Endothelial cell of umbilical vein (primary cell): ENCODE data around the gene CTXND1.

Experiments
- CTCF ChIP-seq, 2 donors: IDR thresholded peaks; 1 replicate in 1 of 2; 2 replicates in 1 of 2; pipeline ENCODE4 v1.5.1; 2011; ENCODE audit warnings: low read length in 2 of 2, mild to moderate bottlenecking in 2 of 2, moderate library complexity in 2 of 2, control low read depth in 1 of 2, inconsistent platforms in 1 of 2, low read depth in 1 of 2; ENCODE audit not compliant: insufficient read depth in 1 of 2; ENCODE audit errors: extremely low read depth in 1 of 2
- EZH2 ChIP-seq: IDR thresholded peaks from 2 replicates; pipeline ENCODE4 v1.6.1; 2012; ENCODE audit warnings: borderline replicate concordance, low read depth, mild to moderate bottlenecking, moderate library complexity, low read length, inconsistent platforms; ENCODE audit not compliant: severe bottlenecking
- GATA2 ChIP-seq: IDR thresholded peaks from 2 replicates; pipeline ENCODE4 v1.7.0; 2011; ENCODE audit warnings: low read depth, mild to moderate bottlenecking, moderate library complexity, mixed read lengths, low read length; ENCODE audit not compliant: insufficient read length, insufficient read depth
- POLR2A ChIP-seq: IDR thresholded peaks from 2 replicates; pipeline ENCODE4 v1.6.1; 2012; ENCODE audit warnings: low read depth, mild to moderate bottlenecking, control low read depth, low read length
- POLR2AphosphoS5 ChIP-seq: IDR thresholded peaks from 2 replicates; pipeline ENCODE4 v1.6.1; 2012; ENCODE audit warnings: low read depth, mild to moderate bottlenecking, control low read depth, low read length, moderate library complexity; ENCODE audit not compliant: insufficient read depth
- TF ChIP-seq, protein P1 (sequence below): IDR thresholded peaks from 2 replicates; pipeline ENCODE4 v1.6.1; 2011; ENCODE audit not compliant: insufficient read depth, insufficient read length

DNA sequence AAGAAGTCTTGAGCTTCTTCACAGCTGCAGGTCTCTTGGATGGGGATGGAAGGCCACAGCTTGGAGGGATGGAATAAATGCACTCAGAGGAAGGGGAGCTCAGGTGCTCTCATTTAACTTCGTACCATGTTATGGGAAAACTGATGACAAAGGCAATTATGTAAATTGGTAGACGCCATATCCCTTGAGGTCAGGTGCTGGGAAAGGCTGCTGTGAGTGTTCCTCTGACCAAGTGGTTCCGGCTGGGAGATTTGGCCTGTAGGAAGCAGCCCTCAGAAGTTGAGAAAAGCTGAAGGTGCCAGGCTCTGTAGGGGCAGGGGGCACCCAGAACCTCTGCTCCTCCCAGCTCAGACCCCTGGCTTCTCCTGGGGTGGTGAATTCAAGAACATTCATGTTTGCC, 52.1 kb downstream of the CTXND1 start:
- TF ChIP-seq EZH2 (no peak), POLR2AphosphoS5 (no peak), CTCF (IDR thresholded peaks at IDR 0.05; ENCODE audit: extremely low read depth in 1 of 2, insufficient read depth in 1 of 2, low read depth in 1 of 2, low read length in 2 of 2) (no peak), GATA2 (no peak), POLR2A (no peak)
- TF ChIP-seq, protein P1, sequence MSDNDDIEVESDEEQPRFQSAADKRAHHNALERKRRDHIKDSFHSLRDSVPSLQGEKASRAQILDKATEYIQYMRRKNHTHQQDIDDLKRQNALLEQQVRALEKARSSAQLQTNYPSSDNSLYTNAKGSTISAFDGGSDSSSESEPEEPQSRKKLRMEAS, result no peak
